GM12874 (cell line): ENCODE data around the gene CRY2.

ENCODE experiments used
- TF ChIP-seq, protein P1 (sequence below): IDR thresholded peaks from 2 replicates; pipeline ENCODE4 v1.5.1; 2011; ENCODE audit warnings: low read depth, mild to moderate bottlenecking, control low read depth, low read length, moderate library complexity; ENCODE audit not compliant: insufficient read depth

CRY2 gene

DNA sequence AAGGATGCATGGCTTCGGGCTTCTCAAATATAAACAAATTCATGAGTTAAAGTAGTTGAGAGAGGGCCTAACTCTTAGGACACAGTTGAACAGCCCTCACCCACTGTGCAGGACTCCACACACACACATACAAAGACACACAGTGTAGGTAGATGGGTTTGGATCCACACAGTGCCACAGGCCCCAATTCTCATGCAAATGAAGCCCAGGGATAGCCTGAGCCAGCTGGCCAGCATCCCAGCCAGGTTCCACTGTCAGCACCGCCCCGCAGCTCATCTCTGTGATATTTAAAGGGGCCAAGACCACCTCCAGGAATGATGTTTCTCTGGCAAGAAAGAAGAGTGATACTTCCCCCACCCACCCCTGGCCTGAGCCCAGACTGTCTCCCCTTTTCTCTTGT is 30.7 kb upstream of the CRY2 start:
- TF ChIP-seq, protein P1, sequence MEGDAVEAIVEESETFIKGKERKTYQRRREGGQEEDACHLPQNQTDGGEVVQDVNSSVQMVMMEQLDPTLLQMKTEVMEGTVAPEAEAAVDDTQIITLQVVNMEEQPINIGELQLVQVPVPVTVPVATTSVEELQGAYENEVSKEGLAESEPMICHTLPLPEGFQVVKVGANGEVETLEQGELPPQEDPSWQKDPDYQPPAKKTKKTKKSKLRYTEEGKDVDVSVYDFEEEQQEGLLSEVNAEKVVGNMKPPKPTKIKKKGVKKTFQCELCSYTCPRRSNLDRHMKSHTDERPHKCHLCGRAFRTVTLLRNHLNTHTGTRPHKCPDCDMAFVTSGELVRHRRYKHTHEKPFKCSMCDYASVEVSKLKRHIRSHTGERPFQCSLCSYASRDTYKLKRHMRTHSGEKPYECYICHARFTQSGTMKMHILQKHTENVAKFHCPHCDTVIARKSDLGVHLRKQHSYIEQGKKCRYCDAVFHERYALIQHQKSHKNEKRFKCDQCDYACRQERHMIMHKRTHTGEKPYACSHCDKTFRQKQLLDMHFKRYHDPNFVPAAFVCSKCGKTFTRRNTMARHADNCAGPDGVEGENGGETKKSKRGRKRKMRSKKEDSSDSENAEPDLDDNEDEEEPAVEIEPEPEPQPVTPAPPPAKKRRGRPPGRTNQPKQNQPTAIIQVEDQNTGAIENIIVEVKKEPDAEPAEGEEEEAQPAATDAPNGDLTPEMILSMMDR: no peak

GRCh38 chr11:45817191-45817590 is 30.1 kb upstream of the CRY2 start:
- TF ChIP-seq, protein P1: no peak

- TF ChIP-seq, protein P1: no peak
Measured at GRCh38 chr11:45818961-45819605, 28.2 kb upstream of the CRY2 start.

DNA sequence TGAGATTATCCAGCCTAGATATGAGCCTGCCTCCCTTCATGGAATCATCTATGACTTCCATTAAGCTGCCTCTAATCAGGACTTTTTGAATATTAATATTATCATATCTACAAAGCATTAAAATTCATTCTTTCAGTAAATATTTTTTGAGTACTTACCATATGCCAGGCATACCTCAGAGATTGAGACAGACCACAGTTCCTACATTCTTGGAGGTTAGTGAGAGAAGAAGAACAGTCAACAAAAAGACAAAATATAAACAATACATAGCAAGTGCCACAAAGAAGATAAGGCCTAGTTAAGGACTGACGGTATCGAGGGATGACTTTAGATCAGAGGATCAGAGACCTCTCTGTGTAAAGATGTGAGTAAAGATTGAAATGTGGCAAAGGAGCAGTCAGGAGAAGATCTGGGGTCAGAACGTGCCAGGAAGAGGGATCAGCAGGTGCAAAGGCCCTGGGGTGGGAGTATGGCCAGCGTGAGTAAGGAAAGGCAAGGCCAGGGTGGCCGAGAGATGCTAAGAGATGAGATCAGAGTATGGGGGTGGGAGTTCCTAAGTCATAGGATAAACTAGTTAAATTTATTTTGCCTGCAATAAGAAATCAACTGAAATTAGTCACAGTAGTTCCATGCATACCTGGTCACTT is 26.9 kb upstream of the CRY2 start:
- TF ChIP-seq, protein P1: no peak

GRCh38 chr11:45827123-45827522 is 20.2 kb upstream of the CRY2 start:
- TF ChIP-seq, protein P1: no peak

DNA sequence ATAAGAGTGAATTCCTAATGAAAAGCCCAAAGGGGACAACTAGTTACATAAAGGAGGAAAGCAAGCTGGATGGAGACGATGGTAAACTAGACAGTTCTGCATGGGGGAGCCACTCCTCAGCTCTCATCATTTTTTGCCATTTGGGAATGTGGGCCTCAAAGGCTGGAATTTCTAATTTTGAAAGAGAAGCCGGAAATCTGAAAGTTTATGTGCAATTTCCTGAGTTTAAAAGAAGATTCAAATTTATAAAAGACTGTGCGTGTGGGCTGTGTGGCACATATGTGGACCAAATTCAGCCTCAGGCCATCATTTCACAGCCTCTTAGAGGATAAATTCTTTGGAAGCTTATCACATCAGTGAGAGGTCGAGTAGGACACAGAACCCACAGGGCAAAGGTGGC is 18.3 kb upstream of the CRY2 start:
- TF ChIP-seq, protein P1: no peak

DNA sequence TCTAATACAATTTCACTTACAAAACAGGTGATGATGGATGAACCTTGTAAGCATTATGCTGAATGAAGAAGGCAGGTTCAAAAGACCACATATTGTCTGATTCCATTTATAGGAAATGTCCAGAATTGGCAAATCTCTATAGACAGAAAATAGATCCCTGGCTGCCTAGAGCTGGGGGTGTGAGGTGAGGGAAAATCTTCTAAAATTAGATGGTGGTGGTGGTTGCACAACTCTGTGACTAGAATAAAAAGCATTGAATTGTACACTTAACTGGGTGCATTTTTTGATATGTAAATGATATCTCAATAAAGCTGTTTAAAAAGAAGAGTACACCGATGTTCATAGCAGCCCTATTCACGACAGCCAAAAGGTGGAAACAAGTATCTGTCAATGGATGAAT is 16.7 kb upstream of the CRY2 start:
- TF ChIP-seq, protein P1: no peak
